ENCODE data around the gene SDK2. TPM values are rescaled to one million over a fixed set of nuclear protein-coding genes. Genes with fewer than 3 reads are reported as not detected.

SDK2 gene
- total RNA-seq, 1 donor from 2014 or later: 3.4 TPM

- DNase-seq (ENCODE audit: low spot score): no peak
These were observed 34.5 kb downstream of the SDK2 start for GRCh38 chr17:73609758-73610157.

DNA sequence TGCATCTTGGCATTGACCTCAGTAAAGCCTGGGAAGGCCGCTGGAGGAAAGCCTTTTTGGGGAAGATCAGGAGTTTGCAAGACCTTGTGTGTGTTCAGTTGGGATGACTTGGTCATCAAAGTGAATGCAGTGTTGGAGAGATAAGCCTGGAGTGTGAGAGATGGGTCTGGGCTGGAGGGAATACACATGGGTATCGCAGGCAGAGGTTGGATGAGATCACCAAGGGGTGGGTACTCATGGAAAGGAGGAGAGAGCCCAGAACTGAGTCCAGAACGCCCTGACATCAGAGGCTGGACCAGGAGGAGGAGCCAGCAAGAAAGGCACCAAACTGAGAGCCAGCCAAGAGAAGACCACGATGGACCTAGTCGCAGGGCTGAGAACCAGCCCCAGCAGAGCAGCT lies 35.2 kb downstream of the SDK2 start:
- DNase-seq (ENCODE audit: low spot score): no peak

DNA sequence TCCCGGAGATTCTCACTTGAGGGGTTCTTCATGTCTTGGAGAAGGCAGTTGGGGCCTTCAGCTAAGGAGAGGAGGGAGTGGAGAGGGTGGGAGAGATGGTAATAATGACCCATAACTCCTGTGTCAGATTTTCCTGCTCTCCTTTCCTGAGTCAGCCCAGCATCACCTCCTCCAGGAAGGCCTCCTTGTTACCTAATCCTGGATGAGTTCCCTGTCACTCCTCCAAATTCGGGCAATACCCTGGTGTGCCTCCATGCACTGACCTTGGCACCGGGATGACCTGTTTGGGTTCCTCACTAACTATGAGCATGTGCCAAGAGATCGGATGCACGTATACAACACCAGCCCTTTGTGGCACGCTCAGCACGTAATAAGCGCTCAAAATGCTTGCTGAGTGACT lies 38.8 kb downstream of the SDK2 start:
- no peak for DNase-seq (ENCODE audit: low spot score)

DNA sequence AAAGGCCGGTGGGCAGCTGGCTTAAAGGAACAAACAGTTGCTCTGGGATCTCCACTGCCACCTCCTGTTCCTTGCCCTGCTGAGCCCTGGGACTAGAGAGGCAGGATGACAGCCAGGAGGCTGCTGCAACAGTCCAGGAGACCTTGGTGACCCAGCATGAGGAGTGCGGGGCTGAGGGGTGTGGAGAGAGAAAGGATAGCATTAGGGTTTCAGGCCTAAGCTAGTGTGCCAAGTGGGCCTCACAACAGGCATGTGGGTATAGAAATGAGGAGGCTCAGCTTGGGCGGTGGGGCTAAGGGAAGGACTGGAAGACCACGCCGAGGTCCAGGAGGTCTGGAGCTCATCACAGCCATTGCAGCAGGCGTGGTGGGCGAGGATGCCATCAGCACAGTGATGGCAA lies 39.8 kb downstream of the SDK2 start:
- DNase-seq (ENCODE audit: low spot score): no peak

GRCh38 chr17:73603971-73604370 lies 40.3 kb downstream of the SDK2 start:
- no peak for DNase-seq (ENCODE audit: low spot score)

DNA sequence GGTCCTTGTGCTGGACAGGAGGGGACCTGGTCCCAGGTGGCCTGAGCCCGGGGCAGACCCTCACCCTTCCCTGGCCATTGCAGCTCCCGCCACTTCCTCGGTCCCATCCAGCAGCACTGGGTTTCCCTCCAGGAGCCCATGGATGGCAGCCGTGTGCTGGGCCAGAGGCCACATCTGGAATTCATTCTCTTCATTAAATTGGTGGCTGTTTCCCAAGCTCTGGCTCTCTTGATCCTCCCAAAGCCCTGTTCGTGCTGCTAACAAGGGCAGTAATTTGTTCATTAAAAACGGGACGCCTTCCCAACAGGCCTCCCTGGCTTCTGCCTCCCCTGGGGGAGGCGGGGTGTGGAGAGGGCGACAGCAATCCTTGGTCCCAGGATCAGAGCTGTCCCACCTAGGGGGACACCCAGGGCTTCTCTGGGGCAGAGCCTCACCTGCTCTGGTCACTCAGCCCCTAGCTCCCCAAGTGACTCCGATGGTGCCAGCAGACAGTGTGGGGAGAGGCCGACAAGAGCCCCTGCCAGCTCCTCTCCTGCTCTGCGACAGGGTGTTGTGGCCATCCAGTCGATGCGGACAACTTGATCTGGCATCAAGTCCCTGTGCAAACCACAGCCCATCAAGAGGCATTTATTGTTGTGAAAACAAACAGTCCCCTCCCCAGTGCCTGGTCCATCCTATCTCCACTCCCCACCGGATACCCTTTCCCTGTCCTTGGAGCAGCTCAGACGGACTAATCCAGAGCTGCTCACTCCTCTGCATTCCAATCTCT lies 44.0 kb downstream of the SDK2 start:
- no peak for DNase-seq (ENCODE audit: low spot score)

- no peak for DNase-seq (ENCODE audit: low spot score)
These were observed 44.6 kb downstream of the SDK2 start for GRCh38 chr17:73599599-73599998.

GRCh38 chr17:73598212-73598611 lies 46.0 kb downstream of the SDK2 start:
- no peak for DNase-seq (ENCODE audit: low spot score)

DNA sequence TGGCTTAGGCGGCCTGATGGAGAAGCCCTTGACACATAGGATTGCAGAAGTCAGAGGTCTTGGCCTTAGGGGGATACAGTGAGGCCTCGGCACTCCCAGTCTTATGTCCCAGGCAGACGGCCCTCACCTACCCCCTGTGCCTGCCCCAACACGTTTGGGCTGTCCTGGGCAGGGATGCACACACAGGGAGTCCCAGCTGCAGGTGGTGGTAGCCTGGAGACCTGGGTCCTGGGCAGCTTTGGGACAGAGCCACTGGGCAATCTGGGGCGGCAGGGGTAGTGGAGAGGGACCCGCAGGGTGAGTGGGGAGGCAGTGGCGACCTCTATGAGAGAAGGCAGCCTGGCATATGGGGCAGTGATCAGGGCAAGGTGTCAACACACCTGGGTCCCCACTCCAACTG lies 48.3 kb downstream of the SDK2 start:
- DNase-seq (ENCODE audit: low spot score): no peak

DNA sequence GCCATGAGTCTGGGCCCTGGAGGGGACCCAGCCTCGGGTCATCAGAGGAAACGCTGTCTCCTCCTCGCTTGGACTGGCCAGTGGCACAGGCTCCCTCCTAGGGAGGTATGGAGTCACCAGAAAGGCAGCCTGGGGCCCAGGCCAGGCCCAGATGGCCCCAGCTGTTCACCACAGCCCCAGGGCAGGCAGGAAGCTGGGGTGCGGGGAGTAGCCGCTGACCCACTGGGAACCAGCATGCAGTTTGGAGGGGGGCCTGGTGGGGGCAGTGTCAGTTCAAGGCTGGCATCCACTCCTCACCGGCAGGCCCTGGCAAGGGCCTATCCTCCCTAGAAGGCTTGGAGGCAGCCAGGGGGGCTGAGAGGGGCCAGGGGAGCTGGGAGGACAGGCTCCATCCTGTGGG lies 48.8 kb downstream of the SDK2 start:
- no peak for DNase-seq (ENCODE audit: low spot score)

DNA sequence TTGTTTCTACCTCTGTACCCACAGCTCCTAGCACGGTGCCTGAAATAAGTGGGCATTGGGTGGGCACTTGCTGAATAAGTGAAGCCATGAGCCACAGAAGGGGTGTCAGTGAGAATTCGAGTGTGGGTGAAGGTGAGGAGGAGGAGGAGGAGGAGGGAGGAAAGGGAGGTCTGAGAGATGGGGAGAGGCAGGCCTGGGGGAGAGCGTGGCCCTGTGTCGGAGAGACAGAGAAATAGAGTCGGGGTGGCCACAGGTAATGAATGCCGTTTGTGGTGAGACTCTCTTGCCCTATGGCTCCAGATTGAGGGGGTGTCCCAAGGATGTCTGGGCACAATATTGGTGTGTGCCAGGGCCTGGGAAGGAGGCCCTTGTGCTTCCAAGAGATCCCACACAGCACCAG lies 49.2 kb downstream of the SDK2 start:
- no peak for DNase-seq (ENCODE audit: low spot score)

GRCh38 chr17:73594598-73594997 lies 49.6 kb downstream of the SDK2 start:
- DNase-seq (ENCODE audit: low spot score): no peak

DNA sequence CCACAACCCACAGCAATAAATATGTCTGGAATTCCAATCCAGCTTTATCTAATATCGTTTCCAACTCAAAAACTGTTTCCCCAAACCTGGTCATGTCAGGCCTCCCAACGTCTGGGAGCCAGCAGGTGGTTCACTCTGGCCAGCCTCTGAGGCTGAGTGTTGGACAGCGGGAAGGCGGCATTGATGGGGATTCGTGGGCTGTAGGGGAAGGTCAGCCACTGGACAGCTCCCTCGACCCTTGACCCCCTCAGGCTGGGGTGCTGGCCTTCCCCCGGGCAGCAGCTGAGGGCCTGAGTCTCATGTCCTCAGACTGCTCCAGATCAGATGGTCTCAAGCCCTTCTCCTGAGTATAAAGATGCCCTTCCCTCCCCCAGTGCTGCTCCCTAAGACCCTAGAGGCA lies 50.2 kb downstream of the SDK2 start:
- DNase-seq (ENCODE audit: low spot score): no peak

GRCh38 chr17:73593249-73593965 lies 50.8 kb downstream of the SDK2 start:
- DNase-seq (ENCODE audit: low spot score): no peak

GRCh38 chr17:73592501-73592961 lies 51.7 kb downstream of the SDK2 start:
- no peak for DNase-seq (ENCODE audit: low spot score)

- no peak for DNase-seq (ENCODE audit: low spot score)
These were observed 52.2 kb downstream of the SDK2 start for GRCh38 chr17:73592079-73592415.

- no peak for DNase-seq (ENCODE audit: low spot score)
These were observed 52.8 kb downstream of the SDK2 start for GRCh38 chr17:73591296-73592078.

DNA sequence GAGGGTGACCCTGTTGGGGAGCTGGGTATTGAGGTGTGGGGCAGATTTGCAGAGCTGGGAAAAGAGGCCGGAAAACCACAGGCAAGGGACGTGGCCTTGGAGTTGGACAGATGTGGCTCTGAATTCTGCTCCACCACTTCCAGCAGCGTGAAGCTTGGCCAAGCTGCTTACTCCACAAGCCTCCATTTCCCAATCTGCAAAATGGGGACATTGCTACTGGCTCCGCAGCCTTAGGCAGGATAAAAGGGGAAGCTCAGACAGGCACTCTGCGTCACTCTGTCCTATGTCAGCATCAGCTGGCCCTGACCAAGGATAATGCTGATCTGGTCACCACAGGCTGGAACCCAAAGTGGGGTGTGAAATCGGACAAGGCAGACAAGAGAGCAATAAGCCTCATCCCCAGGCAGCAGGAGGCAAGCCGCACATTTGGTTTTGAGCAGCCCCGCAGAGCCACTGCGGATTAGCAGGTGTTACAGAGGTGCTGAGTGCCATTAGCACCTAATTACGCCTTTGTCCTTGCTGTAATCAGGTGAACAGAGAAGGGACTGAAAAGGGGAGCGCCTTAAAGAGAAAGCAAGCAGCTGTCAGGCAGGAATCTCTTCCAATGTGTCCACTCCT lies 54.8 kb downstream of the SDK2 start:
- no peak for DNase-seq (ENCODE audit: low spot score)

DNA sequence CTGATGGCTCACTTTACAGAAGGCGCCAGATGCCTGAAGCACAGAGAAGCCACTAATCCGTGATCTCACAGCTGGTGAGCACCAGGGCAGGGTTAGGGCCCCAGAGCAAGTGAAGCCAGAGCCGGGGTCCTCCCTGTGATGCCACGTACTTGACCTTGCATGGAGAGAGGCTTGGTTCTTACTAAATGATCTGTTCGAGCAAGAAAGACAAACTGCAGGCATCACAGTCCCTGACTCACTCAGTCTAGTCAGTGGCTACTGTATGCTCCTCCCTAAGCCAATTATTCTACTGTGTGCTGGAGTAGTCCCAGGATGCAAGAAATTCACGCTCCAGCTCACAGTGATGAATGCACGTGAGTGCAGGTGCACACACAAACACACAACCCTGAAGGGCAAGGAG lies 55.4 kb downstream of the SDK2 start:
- no peak for DNase-seq (ENCODE audit: low spot score)

DNA sequence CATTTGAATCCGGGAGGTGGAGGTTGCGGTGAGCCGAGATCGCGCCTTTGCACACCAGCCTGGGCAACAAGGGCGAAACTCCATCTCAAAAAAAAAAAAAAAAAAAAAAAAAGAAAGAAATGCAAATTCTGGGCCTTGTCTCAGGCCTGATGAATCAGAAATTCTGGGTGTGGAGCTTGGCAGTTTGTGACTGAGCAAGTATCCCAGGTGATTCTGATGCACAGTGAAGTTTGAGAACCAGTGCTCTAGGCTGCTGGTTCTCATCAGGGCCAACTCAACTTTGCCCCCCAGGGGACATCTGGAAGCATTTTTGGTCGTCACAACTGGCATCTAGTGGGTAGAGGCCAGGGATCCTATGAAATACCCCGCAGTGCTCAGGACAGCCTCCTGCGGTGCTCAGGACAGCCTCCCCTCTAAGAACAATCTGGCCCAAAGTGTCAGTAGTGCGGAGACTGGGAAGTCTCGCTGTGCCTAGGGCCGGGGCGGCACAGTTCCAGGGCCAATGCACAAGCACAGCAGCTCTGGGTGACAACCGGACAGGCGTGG lies 55.9 kb downstream of the SDK2 start:
- DNase-seq (ENCODE audit: low spot score): no peak

- no peak for DNase-seq (ENCODE audit: low spot score)
These were observed 57.2 kb downstream of the SDK2 start for GRCh38 chr17:73586921-73587602.

Data from ureter (tissue), 1 donor.